OCI-LY7 (cell line): ENCODE data around the gene ZNF583. TPM values are rescaled to one million over a fixed set of nuclear protein-coding genes. Genes with fewer than 3 reads are reported as not detected.

Experiments
- BruUV-seq: library from RNA; stranded (reverse); fragments of 400-500 nt; replicated peaks from 2 replicates; lab custom pipeline; 2021; lab: Mats Ljungman, UMichigan
- CTCF ChIA-PET: fragments of 300-600 bp; sonication (Branson Sonifier 250); formaldehyde crosslinking; loops from one replicate; lab custom pipeline; 2022; ENCODE audit warnings: antibody characterized with exemption; ENCODE audit not compliant: unreplicated experiment; lab: Charles Lee
- POLR2A ChIA-PET: fragments of 300-600 bp; sonication (Branson Sonifier 250); formaldehyde crosslinking; loops from one replicate; lab custom pipeline; 2022; ENCODE audit warnings: antibody characterized with exemption; lab: Charles Lee
- DNase-seq: peaks from one replicate; pipeline ENCODE4 v3.0.0-alpha.2; 2015; ENCODE audit warnings: low spot score
- H2AFZ ChIP-seq: fragments of 200-600 bp; sonication (generic), shearing (Covaris generic); 2 replicates; pipeline ENCODE4 v1.6.1; 2014; ENCODE audit warnings: mild to moderate bottlenecking, antibody characterized with exemption, low read length, moderate library complexity
- H3K27ac ChIP-seq: fragments of 200-600 bp; sonication (generic); 2 replicates; pipeline ENCODE4 v1.5.1; 2014; ENCODE audit warnings: mixed run types, low read depth, mild to moderate bottlenecking, moderate library complexity, low read length, inconsistent platforms; ENCODE audit not compliant: poor library complexity, severe bottlenecking
- H3K36me3 ChIP-seq: fragments of 200-600 bp; sonication (generic); 2 replicates; pipeline ENCODE4 v1.6.1; 2014; ENCODE audit warnings: mild to moderate bottlenecking, antibody characterized with exemption, low read length, moderate library complexity, mixed read lengths; ENCODE audit not compliant: insufficient read depth
- H3K4me1 ChIP-seq: fragments of 200-600 bp; sonication (generic); 2 replicates; pipeline ENCODE4 v1.5.1; 2014; ENCODE audit warnings: mild to moderate bottlenecking, low read length; ENCODE audit not compliant: insufficient read depth, poor library complexity, severe bottlenecking
- H3K4me2 ChIP-seq: fragments of 200-600 bp; sonication (generic); 2 replicates; pipeline ENCODE4 v1.6.1; 2014; ENCODE audit warnings: mild to moderate bottlenecking, low read length
- H3K4me3 ChIP-seq: fragments of 200-600 bp; sonication (generic); 2 replicates; pipeline ENCODE4 v1.5.1; 2014; ENCODE audit warnings: mild to moderate bottlenecking, low read depth, low read length; ENCODE audit not compliant: poor library complexity, severe bottlenecking
- H3K79me2 ChIP-seq: fragments of 200-600 bp; sonication (generic); 2 replicates; pipeline ENCODE4 v1.6.1; 2016; ENCODE audit warnings: low read depth, mild to moderate bottlenecking, low read length, moderate library complexity, mixed read lengths; ENCODE audit not compliant: insufficient read depth
- H3K9me2 ChIP-seq: fragments of 200-600 bp; sonication (generic); 2 replicates; pipeline ENCODE4 v1.6.1; 2016; ENCODE audit warnings: mild to moderate bottlenecking, low read length, mixed read lengths; ENCODE audit not compliant: insufficient read depth
- H3K9me3 ChIP-seq: fragments of 200-600 bp; sonication (generic); 2 replicates; pipeline ENCODE4 v1.6.1; 2014; ENCODE audit warnings: mild to moderate bottlenecking, mixed run types, low read length, mixed read lengths
- H4K20me1 ChIP-seq: fragments of 200-600 bp; sonication (generic); 2 replicates; pipeline ENCODE4 v1.6.1; 2014; ENCODE audit warnings: mild to moderate bottlenecking, antibody characterized with exemption, low read length, moderate library complexity, mixed read lengths; ENCODE audit not compliant: insufficient read depth
- EZH2phosphoT487 ChIP-seq: fragments of 200-600 bp; sonication (generic); IDR thresholded peaks from 2 replicates; pipeline ENCODE4 v1.6.1; 2018; ENCODE audit warnings: low read depth, borderline replicate concordance, mild to moderate bottlenecking, mixed run types, antibody characterized with exemption, low read length, moderate library complexity, mixed read lengths
- intact Hi-C: fragments of 100-400 bp; cut with micrococcal nuclease; formaldehyde crosslinking; loops from one replicate; pipeline ENCODE4 v1.10.0; 2022; ENCODE audit not compliant: unreplicated experiment
- total RNA-seq, 2 experiments: library from RNA; depleted of rRNA in 1 of 2; stranded (reverse); fragments of >200 nt in 1 of 2; shearing (Covaris generic) in 1 of 2; gene quantifications; 2 replicates each; pipeline ENCODE4 v1.2.3, GENCODE V29; 2014 to 2022
- TF ChIP-seq, protein P1 (sequence below): fragments of 200-600 bp; sonication (generic); conservative IDR thresholded peaks from 2 replicates; pipeline ENCODE4 v1.5.1; 2014; ENCODE audit warnings: mild to moderate bottlenecking, antibody characterized with exemption, low read length, moderate library complexity, mixed read lengths

ZNF583 gene
- total RNA-seq, 2 experiments from 2014 or later: 0.73 to 3.0 TPM

DNA sequence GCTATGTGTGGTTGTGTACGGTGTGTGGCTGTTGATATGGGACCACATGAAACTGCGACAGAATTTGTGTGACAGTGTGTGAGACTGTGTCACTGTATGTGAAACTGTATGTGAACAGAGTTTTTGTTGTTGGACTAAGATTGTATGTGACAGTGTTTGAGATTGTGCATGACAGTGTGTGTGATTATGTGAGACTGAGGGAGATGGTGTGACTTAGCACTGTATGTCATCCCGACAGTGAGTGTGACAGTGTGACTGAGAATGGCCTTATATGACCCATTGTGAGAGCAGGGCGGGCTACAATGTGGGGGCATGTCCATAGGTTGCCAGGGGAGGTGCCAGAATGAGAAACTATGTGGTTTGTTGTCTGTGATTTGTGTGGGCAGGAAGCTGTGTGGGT is 930 bp downstream of the ZNF583 start:
- Histone ChIP-seq H2AFZ (no peak overlapping the region; the same call in 1 of the 2 replicates), H3K36me3 (no peaks in the 10 kb centered on the region), H3K4me2 (no peak overlapping the region), H3K4me3 (no peak overlapping the region), H3K9me2 (no peaks in the 10 kb centered on the region), H4K20me1 (no peaks in the 10 kb centered on the region), H3K27ac (no peak overlapping the region), H3K9me3 (peaks cover 2% of the 10 kb centered on the region; the same call in 1 of the 2 replicates), H3K79me2 (no peaks in the 10 kb centered on the region), H3K4me1 (no peaks in the 10 kb centered on the region)
- POLR2A ChIA-PET: no interaction called here
- CTCF ChIA-PET: no interaction called here
- BruUV-seq: no TSS peak
- DNase-seq: no peak
- no peak for TF ChIP-seq EZH2phosphoT487
- TF ChIP-seq, protein P1, sequence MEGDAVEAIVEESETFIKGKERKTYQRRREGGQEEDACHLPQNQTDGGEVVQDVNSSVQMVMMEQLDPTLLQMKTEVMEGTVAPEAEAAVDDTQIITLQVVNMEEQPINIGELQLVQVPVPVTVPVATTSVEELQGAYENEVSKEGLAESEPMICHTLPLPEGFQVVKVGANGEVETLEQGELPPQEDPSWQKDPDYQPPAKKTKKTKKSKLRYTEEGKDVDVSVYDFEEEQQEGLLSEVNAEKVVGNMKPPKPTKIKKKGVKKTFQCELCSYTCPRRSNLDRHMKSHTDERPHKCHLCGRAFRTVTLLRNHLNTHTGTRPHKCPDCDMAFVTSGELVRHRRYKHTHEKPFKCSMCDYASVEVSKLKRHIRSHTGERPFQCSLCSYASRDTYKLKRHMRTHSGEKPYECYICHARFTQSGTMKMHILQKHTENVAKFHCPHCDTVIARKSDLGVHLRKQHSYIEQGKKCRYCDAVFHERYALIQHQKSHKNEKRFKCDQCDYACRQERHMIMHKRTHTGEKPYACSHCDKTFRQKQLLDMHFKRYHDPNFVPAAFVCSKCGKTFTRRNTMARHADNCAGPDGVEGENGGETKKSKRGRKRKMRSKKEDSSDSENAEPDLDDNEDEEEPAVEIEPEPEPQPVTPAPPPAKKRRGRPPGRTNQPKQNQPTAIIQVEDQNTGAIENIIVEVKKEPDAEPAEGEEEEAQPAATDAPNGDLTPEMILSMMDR: no peak
- intact Hi-C loops: no loop called here

DNA sequence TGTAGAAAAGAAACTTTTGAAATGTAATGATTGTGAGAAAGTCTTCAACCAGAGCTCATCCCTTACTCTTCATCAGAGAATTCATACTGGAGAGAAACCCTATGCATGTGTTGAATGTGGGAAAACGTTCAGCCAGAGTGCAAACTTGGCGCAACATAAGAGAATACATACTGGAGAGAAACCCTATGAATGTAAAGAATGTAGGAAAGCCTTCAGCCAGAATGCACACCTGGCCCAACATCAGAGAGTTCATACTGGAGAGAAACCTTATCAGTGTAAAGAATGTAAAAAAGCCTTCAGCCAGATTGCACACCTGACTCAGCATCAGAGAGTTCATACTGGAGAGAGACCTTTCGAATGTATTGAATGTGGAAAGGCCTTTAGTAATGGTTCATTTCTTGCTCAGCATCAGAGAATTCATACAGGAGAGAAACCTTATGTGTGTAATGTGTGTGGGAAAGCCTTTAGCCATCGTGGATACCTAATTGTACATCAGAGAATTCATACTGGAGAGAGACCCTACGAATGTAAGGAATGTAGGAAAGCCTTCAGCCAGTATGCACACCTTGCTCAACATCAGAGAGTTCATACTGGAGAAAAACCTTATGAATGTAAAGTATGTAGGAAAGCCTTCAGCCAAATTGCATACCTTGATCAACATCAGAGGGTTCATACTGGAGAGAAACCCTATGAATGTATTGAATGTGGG is 19.3 kb downstream of the ZNF583 start:
- peaks cover 71% of the 10 kb centered on the region for H3K9me3 ChIP-seq
- no peak overlapping the region for H3K27ac ChIP-seq
- no peaks in the 10 kb centered on the region for H3K9me2 ChIP-seq
- no peak overlapping the region for H3K4me2 ChIP-seq
- ChIA-PET CTCF (no interaction called here), POLR2A (interaction anchor here (0.6 kb wide), 1 partner anchor 20 kb away, joined by 3 read pairs; no protein-coding TSS in a partner anchor)
- TF ChIP-seq, protein P1: no peak
- TF ChIP-seq EZH2phosphoT487: no peak
- H3K36me3 ChIP-seq: no peaks in the 10 kb centered on the region
- no peak overlapping the region for H2AFZ ChIP-seq
- H4K20me1 ChIP-seq: no peaks in the 10 kb centered on the region
- no peak overlapping the region for H3K4me3 ChIP-seq
- H3K79me2 ChIP-seq: no peaks in the 10 kb centered on the region
- DNase-seq: no peak
- intact Hi-C loops: no loop called here
- no peaks in the 10 kb centered on the region for H3K4me1 ChIP-seq
- no TSS peak for BruUV-seq

DNA sequence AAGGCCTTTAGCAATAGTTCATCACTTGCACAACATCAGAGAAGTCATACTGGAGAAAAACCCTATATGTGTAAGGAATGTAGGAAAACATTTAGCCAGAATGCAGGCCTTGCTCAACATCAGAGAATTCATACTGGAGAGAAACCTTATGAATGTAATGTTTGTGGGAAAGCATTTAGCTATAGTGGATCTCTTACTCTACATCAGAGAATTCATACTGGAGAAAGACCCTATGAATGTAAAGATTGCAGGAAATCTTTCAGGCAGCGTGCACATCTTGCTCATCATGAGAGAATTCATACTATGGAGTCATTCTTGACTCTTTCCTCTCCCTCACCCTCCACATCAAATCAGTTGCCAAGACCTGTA is 19.8 kb downstream of the ZNF583 start:
- TF ChIP-seq, protein P1: no peak
- TF ChIP-seq EZH2phosphoT487: no peak
- no peaks in the 10 kb centered on the region for H3K79me2 ChIP-seq
- H3K4me1 ChIP-seq: no peaks in the 10 kb centered on the region
- H3K9me3 ChIP-seq: peaks cover 68% of the 10 kb centered on the region
- H4K20me1 ChIP-seq: no peaks in the 10 kb centered on the region
- no peaks in the 10 kb centered on the region for H3K9me2 ChIP-seq
- H2AFZ ChIP-seq: no peak overlapping the region
- H3K36me3 ChIP-seq: no peaks in the 10 kb centered on the region
- ChIA-PET POLR2A (interaction anchor here (0.6 kb wide), 1 partner anchor 20 kb away, joined by 3 read pairs; no protein-coding TSS in a partner anchor), CTCF (no interaction called here)
- no peak overlapping the region for H3K4me2 ChIP-seq
- no TSS peak for BruUV-seq
- no peak overlapping the region for H3K4me3 ChIP-seq
- intact Hi-C loops: no loop called here
- no peak overlapping the region for H3K27ac ChIP-seq
- DNase-seq: no peak
